Stimulated activated CD4-positive, alpha-beta T cell treated with anti-CD3 and anti-CD28 coated beads, Interleukin-15, amount 100 ng/mL, for 24 hours (primary cell): ENCODE results near the gene PPP2R5E.

Experiments
- DNase-seq: peaks from one replicate; pipeline ENCODE4 v3.0.0-alpha.2; 2020

Gene PPP2R5E

DNA sequence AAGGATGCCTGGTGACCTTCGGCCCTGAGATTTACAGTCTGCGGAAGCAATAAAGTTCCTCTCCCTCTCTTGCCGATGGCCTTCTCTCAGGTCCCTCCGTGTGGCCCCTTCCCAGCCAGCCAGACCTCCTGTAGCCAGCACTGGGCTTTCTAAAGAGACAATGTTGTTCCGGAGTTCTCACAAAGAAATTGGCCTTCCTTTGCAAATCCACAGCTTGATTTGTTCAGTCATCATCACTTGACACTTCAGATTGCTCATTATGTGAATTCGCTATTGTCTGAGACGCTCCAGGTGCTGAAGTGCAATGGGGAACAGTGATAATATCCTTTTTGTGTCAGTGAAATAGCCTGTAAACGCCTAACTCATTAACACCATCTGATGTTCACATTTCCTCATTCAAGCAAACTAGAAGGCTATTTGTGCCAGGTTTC is 180.8 kb downstream of the PPP2R5E start:
- DNase-seq, result no peak

- no peak for DNase-seq
Observed at GRCh38 chr14:63361790-63362189, 181.4 kb downstream of the PPP2R5E start.

- DNase-seq, result no peak
Observed at GRCh38 chr14:63357841-63358240, 185.3 kb downstream of the PPP2R5E start.

GRCh38 chr14:63345826-63346225 is 197.4 kb downstream of the PPP2R5E start:
- DNase-seq, result no peak

DNA sequence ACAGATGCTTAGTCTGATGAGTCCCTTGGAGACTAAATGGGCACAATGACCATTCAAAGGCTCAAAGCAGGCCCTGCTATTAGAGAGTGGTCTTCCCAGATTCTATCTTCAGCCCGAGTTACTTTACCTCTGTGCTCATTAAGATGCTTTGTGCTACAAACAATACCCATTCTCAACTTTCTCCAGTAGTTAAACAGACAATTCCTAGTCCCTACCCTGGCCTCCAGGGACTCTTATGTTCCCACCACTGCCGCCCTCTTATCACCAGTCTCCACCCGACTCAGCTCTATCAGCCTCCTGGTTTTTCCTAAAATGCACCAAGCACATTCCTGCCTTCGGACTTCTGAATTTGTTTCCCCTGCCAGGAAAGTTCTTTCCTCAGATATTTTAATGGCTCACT is 198.8 kb downstream of the PPP2R5E start:
- no peak for DNase-seq

GRCh38 chr14:63343878-63344277 is 199.3 kb downstream of the PPP2R5E start:
- no peak for DNase-seq

DNA sequence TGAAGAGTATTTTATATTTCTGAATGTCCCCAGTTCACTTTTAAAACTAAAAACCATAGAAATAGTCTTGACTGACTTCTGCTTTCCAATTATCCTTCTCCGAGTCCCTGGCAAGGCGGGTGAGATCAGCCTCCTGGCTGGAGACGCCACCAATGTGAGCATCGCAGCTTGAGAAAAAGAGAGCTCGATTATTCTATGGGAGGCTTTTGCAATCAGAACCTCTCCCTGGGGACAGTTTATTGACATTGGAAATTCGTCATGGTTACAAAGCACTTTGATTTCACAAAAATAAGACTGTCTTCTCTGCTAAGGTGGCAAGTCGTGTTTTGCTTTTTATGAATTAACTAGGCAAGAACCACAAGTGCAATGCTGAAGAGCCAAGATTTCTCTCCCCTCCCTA is 200.8 kb downstream of the PPP2R5E start:
- no peak for DNase-seq

- no peak for DNase-seq
Observed at GRCh38 chr14:63328787-63329737, 214.1 kb downstream of the PPP2R5E start.

GRCh38 chr14:63326840-63327239 is 216.3 kb downstream of the PPP2R5E start:
- no peak for DNase-seq

- DNase-seq, result no peak
Observed at GRCh38 chr14:63322897-63323573, 220.1 kb downstream of the PPP2R5E start.

GRCh38 chr14:63322472-63322871 is 220.7 kb downstream of the PPP2R5E start:
- no peak for DNase-seq
